Vagina (tissue), 2 donors: ENCODE results near the gene CYP46A1. TPM values are rescaled to one million over a fixed set of nuclear protein-coding genes. Genes with fewer than 3 reads are reported as not detected.

Source experiments
- DNase-seq, 2 donors: peaks; one replicate each; pipeline ENCODE4 v3.0.0-alpha.2; 2017; ENCODE audit errors: extremely low spot score in 2 of 2
- H3K27ac ChIP-seq: fragments of 200-600 bp; sonication (generic); one replicate; pipeline ENCODE4 v1.5.1; 2019
- H3K27me3 ChIP-seq: fragments of 200-600 bp; sonication (generic); one replicate; pipeline ENCODE4 v1.5.1; 2019
- H3K36me3 ChIP-seq, 2 donors: fragments of 200-600 bp; sonication (generic); one replicate each; pipeline ENCODE4 v1.5.1; 2017 to 2019
- H3K4me1 ChIP-seq: fragments of 200-600 bp; sonication (generic); one replicate; pipeline ENCODE4 v1.5.1; 2019
- H3K4me3 ChIP-seq, 2 donors: fragments of 200-600 bp; sonication (generic); 1 replicate in 1 of 2; 2 replicates in 1 of 2; pipeline ENCODE4 v1.5.1; 2016 to 2019
- H3K9me3 ChIP-seq: fragments of 200-600 bp; sonication (generic); one replicate; pipeline ENCODE4 v1.5.1; 2019
- CTCF ChIP-seq, 3 experiments: fragments of 450-650 bp in 2 of 3; fragments of 200-600 bp in 1 of 3; sonication (generic) in 1 of 3; IDR thresholded peaks; one replicate each; pipeline ENCODE4 v1.5.1; 2017 to 2019; ENCODE audit warnings: antibody characterized with exemption in 3 of 3, mild to moderate bottlenecking in 2 of 3, moderate library complexity in 2 of 3
- POLR2A ChIP-seq, 2 donors: fragments of 450-650 bp; IDR thresholded peaks; one replicate each; pipeline ENCODE4 v1.6.1; 2017; ENCODE audit warnings: antibody characterized with exemption in 2 of 2, mild to moderate bottlenecking in 2 of 2, moderate library complexity in 2 of 2
- POLR2AphosphoS5 ChIP-seq, 2 donors: sonication (generic); formaldehyde crosslinking; IDR thresholded peaks; one replicate each; pipeline ENCODE4 v1.9.0; 2017; ENCODE audit warnings: antibody characterized with exemption in 2 of 2, mild to moderate bottlenecking in 2 of 2, low read depth in 1 of 2; ENCODE audit not compliant: insufficient read depth in 1 of 2
- intact Hi-C: fragments of 100-400 bp; cut with DNase I; formaldehyde crosslinking; loops from one replicate; pipeline ENCODE4 v1.15.1; 2023
- total RNA-seq: library from RNA; depleted of rRNA; stranded (reverse); fragments of >200 nt; gene quantifications from one replicate; pipeline ENCODE4 v1.2.3, GENCODE V29; 2016

CYP46A1 gene
- total RNA-seq, 1 donor from 2014 or later, result 1.2 TPM

- no peak for DNase-seq
- TF ChIP-seq POLR2A (IDR thresholded peaks at IDR 0.05) (no peak), POLR2AphosphoS5 (IDR thresholded peaks at IDR 0.05; ENCODE audit: insufficient read depth in 1 of 2, low read depth in 1 of 2) (no peak), CTCF (IDR thresholded peaks at IDR 0.05) (no peak)
- Histone ChIP-seq H3K36me3 (peaks cover 0 to 3% of the 10 kb centered on the region in 2 donors), H3K4me3 (no peak overlapping the region), H3K27ac (no peak overlapping the region), H3K27me3 (no peaks in the 10 kb centered on the region), H3K4me1 (no peaks in the 10 kb centered on the region), H3K9me3 (peaks cover 8% of the 10 kb centered on the region)
- intact Hi-C loops, result no loop called here
Measured at GRCh38 chr14:99698642-99699041, 14.5 kb downstream of the CYP46A1 start.

- Histone ChIP-seq H3K27ac (no peak overlapping the region), H3K4me1 (no peaks in the 10 kb centered on the region), H3K4me3 (no peak overlapping the region), H3K36me3 (peaks cover 0 to 3% of the 10 kb centered on the region in 2 donors), H3K9me3 (peaks cover 11% of the 10 kb centered on the region), H3K27me3 (no peaks in the 10 kb centered on the region)
- DNase-seq, result peak in 1 of 2 donors; percentile 81
- intact Hi-C loops, result no loop called here
- TF ChIP-seq POLR2A (IDR thresholded peaks at IDR 0.05), result no peak
- no peak for TF ChIP-seq POLR2AphosphoS5 (IDR thresholded peaks at IDR 0.05; ENCODE audit: insufficient read depth in 1 of 2, low read depth in 1 of 2)
- no peak for TF ChIP-seq CTCF (IDR thresholded peaks at IDR 0.05)
Measured at GRCh38 chr14:99699085-99699760, 15.1 kb downstream of the CYP46A1 start.

GRCh38 chr14:99699861-99700260, 15.8 kb downstream of the CYP46A1 start:
- Histone ChIP-seq H3K9me3 (peaks cover 11% of the 10 kb centered on the region), H3K36me3 (peaks cover 0 to 3% of the 10 kb centered on the region in 2 donors), H3K4me1 (no peaks in the 10 kb centered on the region), H3K27ac (no peak overlapping the region), H3K4me3 (no peak overlapping the region), H3K27me3 (no peaks in the 10 kb centered on the region)
- DNase-seq, result peak in 1 of 2 donors; percentile 55
- TF ChIP-seq POLR2A (IDR thresholded peaks at IDR 0.05) (no peak), POLR2AphosphoS5 (IDR thresholded peaks at IDR 0.05; ENCODE audit: insufficient read depth in 1 of 2, low read depth in 1 of 2) (no peak), CTCF (IDR thresholded peaks at IDR 0.05) (no peak)
- intact Hi-C loops, result no loop called here

GRCh38 chr14:99700379-99700778, 16.3 kb downstream of the CYP46A1 start:
- H3K4me3 ChIP-seq, result no peak overlapping the region
- intact Hi-C loops, result no loop called here
- peaks cover 11% of the 10 kb centered on the region for H3K9me3 ChIP-seq
- no peak overlapping the region for H3K27ac ChIP-seq
- H3K36me3 ChIP-seq, result peaks cover 0 to 3% of the 10 kb centered on the region in 2 donors
- no peaks in the 10 kb centered on the region for H3K27me3 ChIP-seq
- no peak for TF ChIP-seq POLR2AphosphoS5 (IDR thresholded peaks at IDR 0.05; ENCODE audit: insufficient read depth in 1 of 2, low read depth in 1 of 2)
- no peak for TF ChIP-seq CTCF (IDR thresholded peaks at IDR 0.05)
- H3K4me1 ChIP-seq, result no peaks in the 10 kb centered on the region
- DNase-seq, result no peak

- no peak overlapping the region for H3K27ac ChIP-seq
- TF ChIP-seq CTCF (IDR thresholded peaks at IDR 0.05) (no peak), POLR2AphosphoS5 (IDR thresholded peaks at IDR 0.05; ENCODE audit: insufficient read depth in 1 of 2, low read depth in 1 of 2) (no peak), POLR2A (IDR thresholded peaks at IDR 0.05) (no peak)
- H3K27me3 ChIP-seq, result no peaks in the 10 kb centered on the region
- H3K4me1 ChIP-seq, result no peaks in the 10 kb centered on the region
- H3K36me3 ChIP-seq, result peaks cover 0 to 3% of the 10 kb centered on the region in 2 donors
- intact Hi-C loops, result no loop called here
- H3K4me3 ChIP-seq, result no peak overlapping the region
- DNase-seq, result no peak
- H3K9me3 ChIP-seq, result peaks cover 11% of the 10 kb centered on the region
Measured at GRCh38 chr14:99701260-99701659, 17.2 kb downstream of the CYP46A1 start.
